Skin epidermis (tissue), 12 donors: Measurements from ENCODE around the gene STK33.

Experiments
- H3K27ac ChIP-seq, 21 experiments: fragments of 200-600 bp; sonication (generic) in 11 of 21; one replicate each; pipeline ENCODE4 v1.5.0; 2020; ENCODE audit warnings: mild to moderate bottlenecking in 3 of 21, inconsistent platforms in 2 of 21, moderate library complexity in 2 of 21
- H3K4me3 ChIP-seq, 7 experiments: fragments of 200-600 bp; sonication (generic) in 2 of 7; one replicate each; pipeline ENCODE4 v1.5.0; 2020; ENCODE audit warnings: inconsistent platforms in 2 of 7, mild to moderate bottlenecking in 2 of 7, moderate library complexity in 1 of 7

The STK33 gene

DNA sequence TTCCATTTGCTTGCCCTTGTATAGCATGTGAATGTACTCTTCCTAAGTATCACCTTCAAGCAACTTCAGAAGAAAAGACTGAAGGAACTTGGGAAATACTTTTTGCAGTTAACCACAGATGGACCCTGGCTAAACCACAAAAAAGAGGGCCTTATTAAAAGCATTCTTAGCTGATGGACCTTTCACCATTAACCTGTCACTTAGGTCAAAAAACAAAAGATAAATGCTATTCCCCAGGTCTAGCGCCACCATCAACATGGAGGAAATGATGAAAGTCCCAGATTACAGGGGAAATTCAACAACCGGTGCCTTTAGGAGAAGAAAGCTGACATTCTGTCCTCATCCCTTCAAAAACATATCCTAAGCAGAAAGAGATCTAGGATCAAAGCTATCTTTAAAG lies 29.5 kb downstream of the STK33 start:
- H3K27ac ChIP-seq, result no peak overlapping the region
- H3K4me3 ChIP-seq, result no peak overlapping the region

DNA sequence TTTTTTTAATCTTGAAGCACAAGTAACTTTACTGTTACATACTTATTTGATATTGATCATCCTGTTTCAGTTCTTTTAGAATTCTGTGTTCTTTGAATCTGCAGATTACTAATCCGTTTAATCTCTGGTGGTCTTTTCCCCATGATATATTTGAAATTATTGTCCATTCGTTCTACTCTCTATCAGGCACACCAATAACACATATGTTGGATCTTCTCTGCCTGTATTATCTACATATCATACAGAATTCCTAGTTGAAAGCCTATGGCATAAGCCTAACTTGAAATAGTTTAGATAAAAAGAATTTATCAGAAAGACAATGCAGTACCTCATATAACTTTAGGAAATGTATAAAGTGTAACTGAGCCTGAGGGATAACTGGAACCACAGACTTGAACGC lies 32.6 kb downstream of the STK33 start:
- H3K27ac ChIP-seq, result no peak overlapping the region
- no peak overlapping the region for H3K4me3 ChIP-seq

DNA sequence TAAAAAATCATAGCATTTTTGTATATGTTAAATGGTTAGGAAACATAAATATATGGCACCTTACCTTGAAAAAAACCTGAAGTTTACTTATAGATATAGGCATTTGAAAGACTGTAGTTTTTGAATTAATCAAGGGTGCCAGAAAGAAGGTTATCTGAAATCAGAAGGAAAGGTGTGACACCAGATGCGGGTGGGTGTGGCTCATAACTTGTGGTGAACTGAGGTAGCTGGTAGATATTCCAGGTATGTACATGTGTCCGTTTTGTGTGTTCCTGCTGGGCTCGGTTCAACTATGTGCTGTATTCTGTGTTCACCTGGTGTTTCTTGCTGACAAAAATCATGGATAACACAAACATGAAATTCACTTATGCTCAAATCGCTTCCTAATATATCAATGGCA lies 35.6 kb downstream of the STK33 start:
- Histone ChIP-seq H3K27ac (no peak overlapping the region), H3K4me3 (no peak overlapping the region)

DNA sequence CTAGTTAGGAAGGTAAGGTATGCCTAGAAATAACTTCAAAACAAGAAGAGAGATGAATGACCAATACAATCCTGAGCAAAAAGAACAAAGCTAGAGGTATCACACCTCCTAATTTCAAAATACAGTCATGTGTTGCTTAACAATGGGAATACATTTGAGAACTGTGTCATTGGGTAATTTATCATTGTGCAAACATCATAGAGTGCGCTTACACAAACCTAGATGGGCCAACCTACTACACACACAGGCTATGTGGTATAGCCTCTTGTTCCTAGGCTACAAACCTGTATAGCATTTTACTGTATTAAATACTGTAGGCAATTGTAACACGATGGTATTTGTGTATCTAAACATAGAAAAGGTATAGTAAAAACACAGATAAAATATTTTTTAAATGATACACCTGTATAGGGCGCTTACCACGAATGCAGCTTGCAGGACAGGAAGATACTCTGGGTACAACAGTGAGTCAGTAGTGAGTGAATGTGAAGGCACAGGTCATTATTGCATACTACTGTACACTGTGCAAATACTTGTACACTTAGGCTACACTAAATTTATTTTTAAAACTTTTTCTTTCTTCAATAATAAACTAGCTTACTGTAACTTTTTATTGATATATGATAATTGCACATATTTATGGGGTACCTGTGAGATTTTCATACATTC lies 48.2 kb downstream of the STK33 start:
- H3K4me3 ChIP-seq, result no peak overlapping the region
- no peak overlapping the region for H3K27ac ChIP-seq

DNA sequence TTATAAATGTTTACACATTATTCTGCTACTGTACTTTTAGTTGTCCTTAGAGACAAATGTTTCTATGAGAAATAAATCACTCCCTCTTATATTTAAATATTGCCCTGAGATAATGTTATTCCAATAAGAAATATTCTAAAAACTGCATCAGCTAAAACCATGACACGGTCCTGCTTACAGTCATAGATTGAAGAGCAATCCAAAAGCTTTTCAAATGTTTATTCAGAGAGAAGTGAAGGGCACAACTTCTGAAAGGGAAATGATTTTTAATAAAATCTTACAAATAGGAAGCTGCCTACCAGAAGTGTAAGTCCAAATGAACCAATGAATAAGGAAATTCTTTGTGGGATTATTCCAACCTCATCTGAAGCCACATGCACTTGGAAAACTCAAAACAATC lies 49.2 kb downstream of the STK33 start:
- no peak overlapping the region for H3K4me3 ChIP-seq

DNA sequence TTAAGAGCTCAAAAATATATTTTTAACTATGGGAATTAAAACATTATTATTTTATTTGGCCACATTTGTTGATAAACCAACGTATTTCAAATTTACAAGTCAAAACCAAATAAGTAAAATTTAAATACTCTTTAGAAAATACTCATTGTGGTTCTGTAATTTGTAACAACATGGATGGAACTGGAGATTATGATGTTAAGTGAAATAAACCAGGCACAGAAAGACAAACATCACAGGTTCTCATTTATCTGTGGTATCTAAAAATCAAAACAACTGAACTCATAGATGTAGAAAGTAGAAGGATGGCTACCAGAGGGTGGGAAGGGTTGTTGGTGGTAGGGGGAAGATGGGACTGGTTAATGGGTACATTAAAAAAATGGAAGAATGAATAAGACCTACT lies 50.8 kb downstream of the STK33 start:
- Histone ChIP-seq H3K4me3 (no peak overlapping the region), H3K27ac (no peak overlapping the region)

More for the DNA sequence above, 49.2 kb downstream of the STK33 start:
- no peak overlapping the region for H3K27ac ChIP-seq

DNA sequence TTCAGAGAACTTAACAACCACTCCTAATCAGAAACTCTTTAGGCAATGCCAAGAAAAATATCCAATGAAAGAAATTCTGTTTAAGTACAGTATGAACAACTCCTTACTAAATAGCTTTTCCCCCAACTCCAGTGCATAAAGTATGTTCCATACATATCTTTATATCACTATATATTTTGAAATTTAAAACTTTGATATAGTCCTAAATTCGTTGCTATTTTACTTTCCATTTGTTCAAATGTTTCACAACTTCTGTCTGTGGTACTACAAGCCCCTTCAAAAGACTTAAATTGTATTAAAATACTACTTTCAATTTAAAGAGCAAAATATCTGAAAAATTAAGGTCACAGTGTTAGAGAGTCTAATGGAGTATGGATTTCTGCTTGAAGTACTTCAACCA lies 52.6 kb downstream of the STK33 start:
- Histone ChIP-seq H3K4me3 (no peak overlapping the region), H3K27ac (no peak overlapping the region)

DNA sequence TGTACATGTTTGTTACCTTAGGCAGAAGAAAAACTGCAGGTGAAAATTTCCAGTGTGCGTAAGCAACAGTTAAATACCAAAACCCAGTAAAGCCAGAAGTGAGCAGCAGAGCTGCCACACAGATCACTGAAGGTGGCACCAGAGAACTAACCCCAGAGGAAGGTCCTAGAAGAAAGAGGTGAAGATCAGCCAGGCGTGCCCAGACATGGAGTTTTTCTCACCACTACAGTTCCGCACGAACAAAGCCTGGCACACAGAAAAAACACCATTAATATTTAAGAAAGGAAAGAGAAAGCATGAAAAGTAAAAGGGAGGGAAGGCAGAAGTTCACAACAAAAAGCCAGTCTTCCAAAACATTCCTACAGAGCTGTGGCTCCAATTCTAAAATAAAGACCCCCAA lies 60.7 kb downstream of the STK33 start:
- Histone ChIP-seq H3K27ac (no peak overlapping the region), H3K4me3 (no peak overlapping the region)

DNA sequence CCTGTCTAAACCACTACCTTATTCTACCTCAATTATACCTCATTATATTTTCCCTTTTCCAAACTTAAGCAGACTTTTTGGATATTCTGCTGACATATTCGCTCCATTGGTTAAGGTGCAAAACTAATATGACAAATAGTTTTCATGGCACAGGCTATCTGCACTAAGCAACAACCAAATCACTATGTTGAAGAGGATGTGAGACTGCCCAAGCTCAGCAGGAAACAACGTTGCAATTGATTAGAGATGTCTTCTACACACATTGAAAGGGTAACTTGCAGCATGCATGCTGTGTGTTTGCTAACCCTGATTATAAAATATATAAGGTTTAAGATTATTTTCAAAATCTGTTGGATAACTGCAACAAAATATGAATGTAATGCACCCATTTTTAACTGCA lies 61.6 kb downstream of the STK33 start:
- no peak overlapping the region for H3K4me3 ChIP-seq
- H3K27ac ChIP-seq, result no peak overlapping the region

DNA sequence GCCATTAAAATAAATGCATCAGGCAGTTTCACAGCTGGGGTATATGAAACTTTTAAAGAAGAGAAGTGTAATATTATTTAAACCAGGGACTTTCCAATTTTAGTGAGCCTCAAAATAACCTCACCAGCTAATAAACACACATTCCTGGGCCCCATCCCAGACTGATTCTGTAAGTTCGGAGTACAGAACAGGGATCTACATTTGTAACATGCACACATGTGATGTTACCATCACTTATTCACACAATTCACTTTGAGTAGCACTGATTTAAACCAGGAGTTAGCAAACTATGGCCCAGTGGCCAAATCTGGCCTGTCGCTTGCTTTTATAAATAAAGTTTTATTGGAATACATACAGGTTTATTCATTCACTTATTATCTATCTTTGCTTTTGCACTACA lies 62.0 kb downstream of the STK33 start:
- H3K27ac ChIP-seq, result no peak overlapping the region
- no peak overlapping the region for H3K4me3 ChIP-seq

DNA sequence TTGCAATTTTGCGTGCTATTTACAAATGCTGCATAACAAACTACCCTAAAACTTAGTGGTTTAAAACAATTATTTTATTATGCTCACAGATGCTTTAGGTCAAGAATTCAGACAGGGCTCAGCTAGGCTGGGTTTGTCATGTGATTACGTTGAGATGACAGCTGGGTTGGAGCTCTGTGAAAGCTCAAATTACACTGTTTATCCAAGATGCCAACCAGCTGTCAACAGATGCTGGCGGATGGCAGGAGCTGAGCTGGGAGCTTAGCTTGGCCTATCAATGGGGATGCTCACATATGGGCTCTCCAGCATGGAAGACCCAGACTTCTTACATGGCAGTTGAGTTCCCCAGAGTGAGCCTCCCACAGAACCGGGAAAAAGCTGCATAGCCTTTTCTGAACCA lies 62.7 kb downstream of the STK33 start:
- Histone ChIP-seq H3K27ac (no peak overlapping the region), H3K4me3 (no peak overlapping the region)

DNA sequence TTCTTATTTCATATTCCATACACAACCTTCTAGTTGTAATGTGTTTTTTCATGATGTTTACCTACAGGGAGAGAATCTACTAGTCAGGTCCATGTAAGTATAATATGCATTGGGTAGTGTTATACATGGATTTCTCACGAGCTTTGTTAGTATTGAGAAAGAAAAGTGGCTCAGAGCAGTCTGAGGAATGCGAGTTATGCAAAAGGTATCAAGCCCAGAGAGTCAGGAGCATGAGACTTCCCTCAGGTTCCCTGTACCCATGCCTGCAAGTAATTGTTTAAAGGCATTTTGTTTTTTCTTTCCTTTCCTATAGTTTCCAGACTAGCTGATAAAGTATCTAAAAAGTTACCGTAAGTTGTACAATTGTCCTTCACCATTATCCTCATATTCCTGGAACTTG lies 66.1 kb downstream of the STK33 start:
- Histone ChIP-seq H3K4me3 (no peak overlapping the region), H3K27ac (no peak overlapping the region)

DNA sequence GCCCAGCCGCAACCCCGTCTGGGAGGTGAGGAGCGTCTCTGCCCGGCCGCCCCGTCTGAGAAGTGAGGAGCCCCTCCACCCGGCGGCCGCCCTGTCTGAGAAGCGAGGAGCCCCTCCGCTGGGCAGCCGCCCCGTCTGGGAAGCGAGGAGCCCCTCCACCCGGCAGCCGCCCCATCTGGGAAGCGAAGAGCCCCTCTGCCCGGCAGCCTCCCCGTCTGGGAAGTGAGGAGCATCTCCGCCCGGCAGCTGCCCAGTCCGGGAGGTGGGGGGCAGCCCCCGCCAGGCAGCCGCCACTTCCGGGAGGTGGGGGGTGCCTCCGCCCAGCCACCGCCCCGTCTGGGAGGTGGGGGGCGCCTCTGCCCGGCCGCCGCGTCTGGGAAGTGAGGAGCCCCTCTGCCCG lies 70.6 kb downstream of the STK33 start:
- Histone ChIP-seq H3K4me3 (no peak overlapping the region), H3K27ac (no peak overlapping the region)

DNA sequence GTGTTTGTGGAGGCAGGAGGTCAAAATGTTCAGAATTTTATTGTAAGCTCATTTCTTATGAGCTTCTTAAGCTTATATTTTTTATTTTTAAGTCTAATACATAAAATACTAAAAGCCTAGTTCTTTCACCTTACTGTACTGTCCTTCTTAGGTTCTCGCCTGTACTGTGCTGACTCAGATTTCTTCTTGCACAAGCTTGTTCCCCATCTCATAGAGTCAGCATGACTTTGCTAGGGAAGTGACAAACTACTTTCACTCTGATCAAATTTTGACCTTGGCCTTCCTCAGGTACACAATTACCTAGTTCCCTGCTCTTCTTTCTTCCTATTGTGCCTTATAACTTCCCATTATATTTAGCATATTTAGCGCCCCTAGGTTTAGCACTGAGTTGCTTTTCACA lies 81.5 kb downstream of the STK33 start:
- no peak overlapping the region for H3K4me3 ChIP-seq

DNA sequence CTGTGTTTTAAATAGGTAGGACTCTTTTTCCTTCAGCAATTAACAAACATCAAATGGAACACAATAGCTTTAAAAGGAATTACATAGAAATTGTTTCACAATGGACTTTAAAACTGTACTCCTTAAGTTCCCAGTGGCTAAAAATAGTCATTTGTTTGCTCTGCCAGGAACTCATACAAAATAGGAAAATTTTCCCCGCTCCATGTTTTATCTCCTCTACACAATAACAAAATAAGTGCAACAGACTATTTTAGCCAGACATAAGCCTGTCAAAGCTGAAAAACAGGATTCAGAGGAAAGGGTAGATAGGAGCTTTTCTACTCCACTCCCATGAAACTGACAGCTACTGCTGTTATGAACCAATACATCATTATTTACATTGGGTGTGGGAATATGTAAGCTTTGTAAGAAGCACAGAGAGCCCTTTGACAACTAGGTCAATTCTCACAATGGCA lies 90.1 kb downstream of the STK33 start:
- H3K27ac ChIP-seq, result no peak overlapping the region

More for the DNA sequence above, 81.5 kb downstream of the STK33 start:
- H3K27ac ChIP-seq, result no peak overlapping the region

DNA sequence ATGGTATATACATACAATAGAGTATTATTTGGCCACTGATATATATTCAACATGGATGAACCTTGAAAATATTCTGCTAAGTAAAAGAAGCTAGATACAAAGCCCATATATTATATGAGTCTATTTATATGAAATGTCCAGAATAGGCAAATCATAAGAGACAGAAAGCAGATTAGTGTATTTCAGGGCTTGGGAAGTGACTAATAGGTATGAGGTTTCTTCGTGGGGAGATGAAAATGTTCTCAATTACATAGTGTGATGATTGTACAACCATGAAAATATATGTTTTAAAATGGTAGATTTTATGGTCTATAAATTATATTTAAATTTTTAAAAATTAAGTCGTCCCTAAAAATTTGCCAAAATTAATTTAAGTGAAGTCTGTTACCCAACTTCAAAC lies 92.2 kb downstream of the STK33 start:
- no peak overlapping the region for H3K27ac ChIP-seq
- no peak overlapping the region for H3K4me3 ChIP-seq

More for the DNA sequence above, 90.1 kb downstream of the STK33 start:
- H3K4me3 ChIP-seq, result no peak overlapping the region

DNA sequence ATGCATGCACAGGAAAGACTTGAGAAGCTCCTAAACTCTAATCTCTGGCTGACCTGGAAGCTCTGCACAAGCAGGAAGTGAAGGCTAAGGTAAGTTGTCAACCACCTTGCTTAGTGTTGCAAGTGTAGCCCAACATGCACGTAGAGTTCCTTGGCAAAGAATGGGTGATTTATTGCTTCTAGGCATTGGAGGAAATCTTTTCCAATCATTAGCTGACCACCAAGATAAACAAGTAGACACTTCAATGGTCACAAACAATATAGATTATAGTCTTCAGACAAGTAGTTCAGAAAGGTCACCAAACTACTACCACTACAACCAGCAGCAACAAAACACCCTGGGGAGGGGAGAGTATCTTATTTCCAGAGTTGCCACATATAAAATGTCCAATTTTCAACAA lies 105.6 kb downstream of the STK33 start:
- Histone ChIP-seq H3K4me3 (no peak overlapping the region), H3K27ac (no peak overlapping the region)

DNA sequence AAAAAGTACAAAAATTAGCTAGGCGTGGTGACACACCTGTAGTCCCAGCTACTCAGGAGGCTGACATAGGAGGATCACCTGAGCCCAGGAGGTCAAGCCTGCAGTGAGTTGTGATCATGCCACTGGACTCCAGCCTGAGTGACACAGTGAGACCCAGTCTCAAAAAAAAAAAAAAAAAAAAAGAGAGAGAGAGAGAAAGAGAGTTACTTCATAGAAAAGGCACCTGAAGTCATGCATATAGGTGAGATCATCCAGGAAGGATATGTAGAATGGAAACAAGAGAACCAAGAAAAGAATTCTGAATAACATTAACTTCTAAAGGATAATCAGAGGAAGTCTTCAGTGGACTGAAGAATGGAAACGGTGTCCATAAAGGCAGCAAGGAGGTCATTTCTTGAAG lies 106.8 kb downstream of the STK33 start:
- Histone ChIP-seq H3K27ac (no peak overlapping the region), H3K4me3 (no peak overlapping the region)

DNA sequence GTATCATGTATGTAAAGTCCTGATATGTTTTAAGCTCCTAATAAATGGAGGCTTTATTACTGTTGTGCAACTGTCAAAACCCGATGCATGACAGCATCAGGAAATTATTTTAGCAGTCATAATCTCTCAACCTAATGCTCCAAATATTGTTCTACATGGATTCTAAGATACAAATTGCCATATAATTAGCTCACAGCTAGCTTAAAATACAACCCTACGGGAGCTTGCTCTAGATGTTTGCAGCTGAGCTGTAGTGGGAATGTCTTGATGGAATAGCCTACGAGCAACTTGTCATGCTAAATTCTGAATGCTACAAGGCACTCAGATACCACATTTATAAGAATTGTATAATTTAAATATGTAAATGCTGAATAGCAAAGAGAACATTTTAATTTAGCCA lies 109.8 kb downstream of the STK33 start:
- Histone ChIP-seq H3K4me3 (no peak overlapping the region), H3K27ac (no peak overlapping the region)

DNA sequence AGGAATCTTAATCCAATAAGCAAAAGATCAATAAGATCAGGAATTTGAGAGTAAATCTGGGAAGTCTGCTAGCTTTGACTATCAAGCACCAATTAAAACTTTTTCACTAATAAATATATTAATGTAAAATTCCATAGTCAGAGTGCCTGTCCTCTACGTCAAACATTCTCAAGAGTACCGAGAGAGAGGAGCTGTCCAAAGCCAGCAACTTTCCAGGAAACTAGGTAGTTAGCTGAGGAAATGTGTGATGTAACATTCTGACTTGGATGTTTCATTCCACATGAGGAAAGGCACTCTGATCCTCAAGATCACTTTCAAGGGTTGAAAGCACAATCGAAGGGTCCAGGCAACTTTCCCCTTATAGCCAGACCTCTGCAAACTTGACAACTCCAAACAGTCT lies 113.2 kb downstream of the STK33 start:
- no peak overlapping the region for H3K4me3 ChIP-seq
- H3K27ac ChIP-seq, result no peak overlapping the region

DNA sequence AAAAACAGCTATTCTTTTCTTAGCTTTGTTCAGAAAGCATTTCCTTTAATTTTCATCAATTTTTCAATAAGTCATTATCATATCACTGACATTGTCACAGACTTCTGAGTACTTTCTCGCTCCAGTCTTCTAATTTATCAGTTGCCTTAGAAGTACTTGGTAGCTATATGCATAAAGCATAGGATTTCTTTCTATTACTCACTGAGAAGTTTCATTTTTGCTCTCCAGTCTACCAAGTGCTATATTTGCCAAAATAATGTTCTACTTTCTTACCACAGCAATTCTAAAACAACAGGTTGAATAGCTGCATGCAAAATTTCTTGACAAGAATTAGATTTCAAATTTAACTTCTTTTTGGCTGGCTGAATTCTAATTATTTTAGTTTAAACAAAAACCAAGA lies 116.3 kb downstream of the STK33 start:
- Histone ChIP-seq H3K27ac (no peak overlapping the region), H3K4me3 (no peak overlapping the region)

DNA sequence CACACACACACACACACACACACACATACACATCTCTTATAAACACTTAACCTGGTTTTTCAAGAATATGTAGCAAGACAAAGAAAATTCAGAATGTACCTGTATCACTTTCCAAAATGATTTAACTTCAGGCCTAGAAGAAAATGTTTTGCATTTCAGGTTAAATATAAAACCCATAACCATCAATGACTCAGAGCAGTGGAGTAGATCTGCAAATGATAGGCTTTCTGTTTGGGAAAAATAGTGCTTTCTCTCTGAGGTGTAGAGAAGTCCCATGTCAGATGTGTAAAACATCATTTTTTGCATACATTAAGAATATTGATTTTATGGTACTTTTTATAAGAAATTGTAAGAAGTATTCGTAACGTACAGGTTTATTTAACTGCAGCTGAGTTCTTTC lies 116.9 kb downstream of the STK33 start:
- no peak overlapping the region for H3K4me3 ChIP-seq
- H3K27ac ChIP-seq, result no peak overlapping the region
